Astrocyte (in vitro differentiated cells and primary cell): ENCODE data around the gene SLC1A7. TPM values are rescaled to one million over a fixed set of nuclear protein-coding genes. Genes with fewer than 3 reads are reported as not detected.

Experiments used
- DNase-seq: peaks from one replicate; pipeline ENCODE4 v3.0.0-alpha.2; 2010; ENCODE audit warnings: low read depth
- FAIRE-seq: peaks from 2 replicates; lab custom pipeline; 2011; peaks lifted over from hg19 to GRCh38; lab: Jason Lieb, UNC
- H2AFZ ChIP-seq: 2 replicates; pipeline ENCODE4 v1.6.0; 2012; ENCODE audit warnings: low read depth, low read length, inconsistent platforms
- H3K27ac ChIP-seq: 2 replicates; pipeline ENCODE4 v1.5.1; 2011; ENCODE audit warnings: low read depth, low read length, inconsistent platforms
- H3K27me3 ChIP-seq: 2 replicates; pipeline ENCODE4 v1.6.0; 2011; ENCODE audit warnings: low read length, inconsistent platforms; ENCODE audit not compliant: insufficient read depth
- H3K36me3 ChIP-seq: 2 replicates; pipeline ENCODE4 v1.5.1; 2011; ENCODE audit warnings: low read length, inconsistent platforms; ENCODE audit not compliant: insufficient read depth
- H3K4me1 ChIP-seq: 2 replicates; pipeline ENCODE4 v1.5.1; 2011; ENCODE audit warnings: low read length, inconsistent platforms; ENCODE audit not compliant: insufficient read depth
- H3K4me2 ChIP-seq: 2 replicates; pipeline ENCODE4 v1.6.0; 2012; ENCODE audit warnings: low read length, inconsistent platforms
- H3K4me3 ChIP-seq: 2 replicates; pipeline ENCODE4 v1.5.1; 2011; ENCODE audit warnings: low read depth, mild to moderate bottlenecking, low read length, inconsistent platforms; ENCODE audit not compliant: insufficient read depth
- H3K79me2 ChIP-seq: 2 replicates; pipeline ENCODE4 v1.6.0; 2012; ENCODE audit warnings: mild to moderate bottlenecking, low read length, inconsistent platforms; ENCODE audit not compliant: insufficient read depth
- H3K9ac ChIP-seq: 2 replicates; pipeline ENCODE4 v1.6.0; 2012; ENCODE audit warnings: mild to moderate bottlenecking, low read length, inconsistent platforms
- H3K9me3 ChIP-seq: 2 replicates; pipeline ENCODE4 v1.5.1; 2012; ENCODE audit warnings: low read depth, mild to moderate bottlenecking, low read length, inconsistent platforms; ENCODE audit not compliant: insufficient read depth
- H4K20me1 ChIP-seq: 2 replicates; pipeline ENCODE4 v1.6.0; 2012; ENCODE audit warnings: low read length, inconsistent platforms; ENCODE audit not compliant: insufficient read depth
- H3K27ac Mint-ChIP-seq: one replicate; pipeline ENCODE4 v1.8.0; 2021; ENCODE audit warnings: mild to moderate bottlenecking, mixed read lengths; ENCODE audit not compliant: unreplicated experiment
- H3K27me3 Mint-ChIP-seq: one replicate; pipeline ENCODE4 v1.8.0; 2021; ENCODE audit warnings: low read depth, mixed read lengths; ENCODE audit not compliant: unreplicated experiment
- H3K36me3 Mint-ChIP-seq: one replicate; pipeline ENCODE4 v1.8.0; 2021; ENCODE audit warnings: low read depth, mixed read lengths; ENCODE audit not compliant: unreplicated experiment
- H3K4me1 Mint-ChIP-seq: one replicate; pipeline ENCODE4 v1.8.0; 2021; ENCODE audit warnings: low read depth, mixed read lengths; ENCODE audit not compliant: unreplicated experiment
- H3K4me3 Mint-ChIP-seq: one replicate; pipeline ENCODE4 v1.8.0; 2021; ENCODE audit warnings: mild to moderate bottlenecking, moderate library complexity, mixed read lengths; ENCODE audit not compliant: unreplicated experiment
- H3K9me3 Mint-ChIP-seq: one replicate; pipeline ENCODE4 v1.8.0; 2021; ENCODE audit warnings: mild to moderate bottlenecking, mixed read lengths; ENCODE audit not compliant: unreplicated experiment
- CTCF ChIP-seq: IDR thresholded peaks from 2 replicates; pipeline ENCODE4 v1.5.1; 2011; ENCODE audit warnings: low read depth, mild to moderate bottlenecking, inconsistent platforms, low read length, moderate library complexity; ENCODE audit not compliant: insufficient read depth
- EZH2 ChIP-seq: IDR thresholded peaks from 2 replicates; pipeline ENCODE4 v1.6.1; 2012; ENCODE audit warnings: mild to moderate bottlenecking, low read length, inconsistent platforms; ENCODE audit not compliant: insufficient read depth
- total RNA-seq: library from RNA; stranded (reverse); gene quantifications from 2 replicates; pipeline ENCODE4 v1.2.1, GENCODE V29; 2021

The SLC1A7 gene
- total RNA-seq, 1 donor from 2014 or later, result not detected

GRCh38 chr1:53093778-53094532 lies 48.5 kb downstream of the SLC1A7 start:
- Histone ChIP-seq H3K9ac (no peak overlapping the region), H3K4me1 (no peaks in the 10 kb centered on the region), H4K20me1 (no peaks in the 10 kb centered on the region), H3K36me3 (no peaks in the 10 kb centered on the region), H2AFZ (no peak overlapping the region), H3K9me3 (peaks cover 23% of the 10 kb centered on the region), H3K27me3 (no peaks in the 10 kb centered on the region), H3K4me2 (no peak overlapping the region), H3K79me2 (no peaks in the 10 kb centered on the region), H3K4me3 (no peak overlapping the region), H3K27ac (no peak overlapping the region)
- no peaks in the 10 kb centered on the region for H3K9me3 Mint-ChIP-seq
- FAIRE-seq (no peak), DNase-seq (no peak)
- H3K4me1 Mint-ChIP-seq, result peaks cover 5% of the 10 kb centered on the region
- H3K27ac Mint-ChIP-seq, result no peak overlapping the region
- H3K27me3 Mint-ChIP-seq, result peaks cover 8% of the 10 kb centered on the region
- no peaks in the 10 kb centered on the region for H3K36me3 Mint-ChIP-seq
- TF ChIP-seq CTCF (no peak), EZH2 (no peak)
- H3K4me3 Mint-ChIP-seq, result no peak overlapping the region

- H3K27me3 Mint-ChIP-seq, result peaks cover 8% of the 10 kb centered on the region
- Histone ChIP-seq H3K4me2 (no peak overlapping the region), H3K79me2 (no peaks in the 10 kb centered on the region), H3K4me1 (no peaks in the 10 kb centered on the region), H2AFZ (no peak overlapping the region), H3K9ac (no peak overlapping the region), H4K20me1 (no peaks in the 10 kb centered on the region), H3K27ac (no peak overlapping the region), H3K4me3 (no peak overlapping the region), H3K36me3 (no peaks in the 10 kb centered on the region), H3K27me3 (no peaks in the 10 kb centered on the region), H3K9me3 (peaks cover 17% of the 10 kb centered on the region)
- no peaks in the 10 kb centered on the region for H3K36me3 Mint-ChIP-seq
- H3K4me1 Mint-ChIP-seq, result peaks cover 5% of the 10 kb centered on the region
- FAIRE-seq (no peak), DNase-seq (no peak)
- TF ChIP-seq CTCF, result no peak
- no peak for TF ChIP-seq EZH2
- H3K9me3 Mint-ChIP-seq, result no peaks in the 10 kb centered on the region
- H3K4me3 Mint-ChIP-seq, result no peak overlapping the region
- no peak overlapping the region for H3K27ac Mint-ChIP-seq
These were observed 49.0 kb downstream of the SLC1A7 start for GRCh38 chr1:53093451-53093754.
